DMS53 treated with DMSO at 0.1 percent for 48 hours (cell line): Measurements from ENCODE around the gene CRYAA.

Source experiments
- DNase-seq: peaks from one replicate; lab custom pipeline; 2025; ENCODE audit not compliant: unreplicated experiment; lab: John Stamatoyannopoulos, UW

CRYAA gene

DNA sequence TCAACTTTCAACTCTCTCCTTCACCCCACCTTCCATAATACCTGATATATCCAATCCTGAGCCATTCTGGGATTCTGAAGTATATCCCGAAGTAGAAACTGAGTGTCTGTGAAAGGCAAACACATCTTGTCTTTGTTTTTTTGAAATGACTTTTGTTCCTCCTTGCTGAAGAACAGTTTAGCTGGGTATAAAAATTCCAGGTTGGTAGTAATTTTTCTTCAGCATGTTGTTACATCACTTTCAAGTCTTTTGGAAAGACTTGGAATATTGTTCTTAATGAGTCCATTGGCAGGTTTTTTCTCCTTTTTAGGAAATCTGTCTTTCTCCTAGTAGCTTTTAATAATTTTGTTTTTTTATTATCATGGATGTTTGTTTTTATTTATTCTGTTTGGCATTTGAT lies 32.7 kb downstream of the CRYAA start:
- DNase-seq = no peak

DNA sequence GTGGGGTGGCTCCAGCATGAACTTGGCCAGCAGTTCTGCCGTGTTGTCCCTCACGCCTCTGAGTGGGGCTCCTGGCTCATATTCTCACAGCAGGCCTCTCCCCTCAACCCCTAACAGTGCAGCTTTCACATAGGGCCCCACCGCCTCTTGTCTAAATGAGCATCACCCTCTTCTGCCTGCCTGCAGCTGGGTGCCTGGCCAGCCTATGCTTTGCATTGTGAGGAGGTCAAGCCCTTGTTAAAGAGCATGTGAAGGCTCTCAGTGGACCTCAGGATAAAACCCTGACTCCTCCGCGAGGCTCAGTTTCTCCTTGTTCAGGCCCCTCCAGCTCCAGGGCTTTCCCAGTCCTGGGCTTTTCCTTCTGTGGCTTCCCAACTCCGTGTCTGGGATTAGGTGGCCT lies 34.8 kb downstream of the CRYAA start:
- no peak for DNase-seq

DNA sequence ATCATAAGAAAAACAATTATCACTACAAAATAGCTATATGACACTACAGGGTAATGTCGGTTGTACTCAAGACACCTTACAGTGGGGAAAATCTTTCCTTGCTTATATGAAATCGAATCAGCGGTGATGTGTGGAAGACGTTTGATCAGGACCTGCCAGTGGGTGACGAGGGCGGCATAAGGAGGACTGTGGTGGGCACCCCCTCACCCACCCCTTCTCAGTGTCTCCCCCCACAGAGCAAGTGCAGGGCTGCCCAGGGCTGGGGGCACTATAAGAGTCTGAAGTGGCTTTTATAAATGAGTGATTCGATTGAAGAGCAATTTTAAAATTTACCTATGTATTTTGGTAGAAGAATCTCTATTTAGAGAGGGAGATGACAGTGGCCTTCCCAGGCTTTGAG lies 35.8 kb downstream of the CRYAA start:
- no peak for DNase-seq

DNA sequence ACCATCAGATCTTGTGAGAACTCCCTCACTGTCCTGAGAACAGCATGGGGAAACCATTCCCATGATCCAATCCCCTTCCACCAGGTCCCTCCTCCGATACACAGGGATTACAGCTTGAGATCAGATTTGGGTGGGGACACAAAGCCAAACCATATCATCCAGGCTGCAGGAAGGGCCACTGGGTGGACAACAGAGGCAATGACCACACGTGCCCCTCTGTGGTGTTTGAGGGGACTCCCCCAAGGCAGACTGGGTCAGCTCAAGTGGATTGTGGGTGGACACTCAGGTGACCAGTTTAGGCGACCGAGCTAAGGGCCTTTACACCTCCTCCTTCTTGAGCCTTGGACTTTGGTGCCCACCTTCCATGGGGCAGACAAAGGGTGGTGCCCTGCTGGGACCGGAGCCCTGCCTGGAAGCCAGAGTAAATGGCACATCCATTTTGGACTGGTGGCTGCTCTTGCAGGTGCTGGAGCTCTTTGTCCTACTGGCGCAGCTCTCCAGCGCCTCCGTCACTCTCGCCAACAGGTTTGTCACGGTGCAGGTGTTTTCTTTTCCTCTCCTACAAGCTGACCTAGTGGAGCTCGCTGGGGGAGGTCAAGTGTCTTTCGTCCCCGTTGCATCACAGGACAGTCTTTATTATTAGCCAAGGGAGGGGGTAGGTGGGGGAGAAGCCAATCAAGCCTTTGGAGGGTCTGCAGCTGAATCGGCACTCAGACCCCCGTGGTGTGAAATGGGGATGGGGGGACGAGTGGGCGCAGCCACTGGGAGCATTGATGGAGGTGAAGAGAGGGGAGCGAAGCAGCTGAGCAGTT lies 37.6 kb downstream of the CRYAA start:
- no peak for DNase-seq

DNA sequence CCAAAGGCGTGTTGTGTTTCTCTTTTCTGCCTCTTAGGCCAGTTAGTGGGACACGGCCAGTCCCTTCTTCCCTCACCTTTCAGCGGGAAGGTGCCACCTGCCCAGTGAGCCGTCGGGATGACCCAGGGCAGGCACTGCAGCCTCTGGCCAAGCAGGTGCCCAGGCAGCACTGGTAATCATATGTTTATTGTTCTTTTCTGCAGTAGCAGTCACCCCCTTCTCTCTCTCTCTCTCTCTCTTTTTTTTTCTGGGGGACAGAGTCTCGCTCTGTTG lies 38.2 kb downstream of the CRYAA start:
- DNase-seq = no peak

DNA sequence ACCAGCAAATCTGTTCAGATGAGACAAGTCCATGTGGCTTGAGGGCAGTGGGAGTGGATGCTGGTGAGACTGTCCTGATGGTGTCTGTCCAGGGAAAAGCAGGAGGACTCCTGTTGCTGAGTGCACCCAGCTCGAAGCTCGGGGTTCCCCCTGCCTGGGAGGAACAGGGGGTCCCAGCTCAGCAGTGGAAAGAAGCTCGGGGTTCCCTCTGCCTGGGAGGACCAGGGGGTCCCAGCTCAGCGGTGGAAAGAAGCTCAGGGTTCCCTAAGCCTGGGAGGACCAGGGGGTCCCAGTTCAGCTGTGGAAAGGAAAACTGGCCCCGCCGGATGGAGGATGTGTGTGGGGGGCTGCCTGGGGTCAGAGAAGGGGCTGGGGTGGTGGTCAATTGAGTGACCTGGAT lies 39.1 kb downstream of the CRYAA start:
- no peak for DNase-seq

DNA sequence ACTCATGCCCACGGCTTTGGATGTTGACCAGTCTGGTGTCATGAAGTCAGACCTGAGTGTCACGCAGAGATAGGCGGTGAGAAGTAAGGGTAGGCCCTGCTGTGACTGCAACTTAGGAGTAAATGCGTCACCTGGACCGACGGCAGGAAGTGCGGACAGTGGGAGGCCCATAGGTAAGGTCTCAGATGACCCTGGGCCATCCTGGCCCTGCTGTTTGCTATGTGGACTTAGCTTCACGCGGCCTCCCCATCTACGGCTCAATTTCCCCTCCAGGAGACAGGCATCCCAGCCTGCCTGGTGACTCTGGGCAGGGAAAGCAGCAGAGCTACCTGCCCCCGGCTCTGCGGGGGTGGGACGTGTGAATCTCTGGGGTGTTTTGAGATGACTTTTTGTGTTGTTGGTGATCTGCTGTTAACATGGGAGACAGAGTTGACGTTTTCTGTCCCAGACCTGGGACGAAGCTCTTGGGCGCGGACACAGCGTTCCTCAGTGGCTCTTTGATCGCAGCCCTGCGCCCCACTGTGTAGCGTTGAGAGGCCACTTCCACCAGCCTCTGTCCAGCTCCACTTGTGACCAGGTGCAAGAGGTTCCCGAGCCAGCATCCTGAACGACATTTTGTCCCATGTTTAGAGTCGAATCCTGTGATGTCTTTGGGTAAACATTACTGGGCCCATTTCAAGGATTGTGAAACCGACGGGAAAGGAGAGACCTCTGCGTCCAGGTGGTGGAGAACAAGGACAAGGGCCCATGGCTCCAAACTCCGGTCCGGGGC lies 39.9 kb downstream of the CRYAA start:
- DNase-seq = no peak

DNA sequence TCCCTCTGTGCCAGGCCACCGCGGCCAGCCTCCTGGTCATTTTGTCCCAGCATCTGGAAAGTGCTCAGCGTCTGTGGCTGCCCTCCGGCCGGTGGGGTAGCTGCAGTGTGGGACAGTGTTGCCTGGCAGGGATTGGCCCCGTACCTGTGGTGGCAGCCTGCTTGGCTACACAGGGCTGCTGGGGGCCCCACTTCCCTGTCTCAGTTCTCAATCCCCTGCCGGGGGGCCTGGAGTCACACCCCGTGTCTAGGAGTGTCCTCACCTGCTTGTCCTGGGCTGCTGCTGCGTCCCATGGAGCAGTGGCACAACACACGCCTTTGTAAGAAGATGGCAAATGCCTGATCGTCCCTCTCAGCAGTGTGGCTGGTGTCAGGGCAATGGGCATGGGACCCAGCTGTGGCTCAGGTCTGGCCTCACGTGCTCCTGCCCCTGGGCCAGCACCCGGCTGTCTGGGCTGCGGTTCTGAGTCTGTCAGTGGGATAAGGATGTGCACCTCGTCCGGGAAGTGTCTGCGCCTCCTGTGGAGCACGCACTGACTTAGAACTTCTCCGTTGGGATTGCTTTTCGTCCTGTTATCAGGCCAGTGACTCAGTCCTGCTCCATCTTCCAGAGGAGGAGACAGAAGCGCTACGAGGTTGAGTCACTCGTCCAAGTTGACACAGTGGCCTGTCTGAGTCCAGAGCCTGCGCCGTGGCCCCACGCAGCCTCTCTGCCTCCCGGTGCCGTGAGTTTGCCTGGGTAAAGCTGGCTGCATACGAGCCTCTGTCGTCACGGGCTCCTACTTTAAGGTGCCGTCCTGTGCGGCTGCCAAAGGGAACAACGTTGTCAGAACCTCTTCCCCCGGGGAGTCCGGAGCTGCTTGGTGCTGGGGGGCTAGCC lies 41.0 kb downstream of the CRYAA start:
- peak; percentile 13 for DNase-seq

DNA sequence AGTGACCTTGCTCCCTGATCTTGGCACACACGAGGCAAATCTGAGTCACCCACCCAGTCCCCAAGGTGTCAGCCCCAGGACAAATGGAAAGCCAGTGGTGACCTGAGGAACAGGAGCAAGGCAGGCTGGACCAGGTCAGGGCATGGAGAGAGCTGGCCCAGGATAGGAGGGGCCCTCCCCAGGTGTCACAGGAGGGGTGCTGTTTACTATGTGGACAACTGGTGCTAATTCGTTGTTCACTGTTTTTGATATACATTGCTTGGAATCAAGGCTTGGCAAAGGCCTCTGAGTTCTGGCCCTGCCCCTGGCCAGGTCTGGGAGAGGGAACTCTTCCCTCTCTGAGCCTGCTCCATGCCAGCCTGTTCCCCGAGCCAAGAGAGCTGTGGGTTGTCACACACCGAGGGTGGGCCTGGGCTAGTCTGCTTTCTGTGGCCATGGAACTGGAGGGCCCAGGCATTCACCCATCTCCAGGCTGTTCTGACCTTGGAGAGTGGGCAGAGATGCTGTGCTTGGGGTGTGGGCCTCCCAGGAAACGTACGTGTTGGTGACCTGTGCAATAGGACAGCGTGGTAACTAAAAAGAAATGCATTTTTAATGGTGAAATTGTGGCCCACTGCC lies 41.8 kb downstream of the CRYAA start:
- DNase-seq = no peak

DNA sequence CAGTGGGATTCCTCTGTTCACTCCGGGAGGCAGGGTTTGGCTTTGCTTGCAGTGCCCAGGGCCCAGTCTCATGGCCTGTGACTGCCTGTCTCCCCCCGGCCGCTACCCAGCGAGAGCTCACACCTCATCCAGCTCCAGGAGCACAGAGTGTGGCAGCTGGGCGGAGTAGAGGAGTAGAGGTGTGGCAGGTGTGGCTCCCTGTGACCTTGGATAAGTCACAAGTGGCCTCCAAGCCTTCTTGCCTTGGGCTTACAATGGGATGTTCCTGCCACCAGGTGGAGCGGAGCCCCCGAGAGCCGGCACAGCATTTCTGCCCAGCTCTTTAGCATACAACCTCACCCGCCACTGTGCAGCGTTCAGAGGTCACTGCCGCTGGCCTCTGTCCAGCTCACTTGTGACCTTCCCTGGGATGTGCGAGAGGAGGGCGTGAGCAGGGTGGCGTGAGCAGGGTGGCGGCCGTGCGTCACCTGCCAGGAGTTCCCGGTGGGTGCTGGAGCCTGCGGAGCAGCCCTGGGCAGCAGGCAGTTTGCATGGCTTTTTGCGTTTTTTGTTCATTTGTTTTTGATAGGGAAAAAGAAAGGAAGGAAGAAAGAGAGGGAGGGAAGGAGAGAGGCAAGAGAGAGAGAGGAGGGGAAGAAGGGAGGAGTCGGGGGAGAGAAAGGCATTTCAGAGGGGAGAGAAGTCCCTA lies 42.4 kb downstream of the CRYAA start:
- no peak for DNase-seq

DNA sequence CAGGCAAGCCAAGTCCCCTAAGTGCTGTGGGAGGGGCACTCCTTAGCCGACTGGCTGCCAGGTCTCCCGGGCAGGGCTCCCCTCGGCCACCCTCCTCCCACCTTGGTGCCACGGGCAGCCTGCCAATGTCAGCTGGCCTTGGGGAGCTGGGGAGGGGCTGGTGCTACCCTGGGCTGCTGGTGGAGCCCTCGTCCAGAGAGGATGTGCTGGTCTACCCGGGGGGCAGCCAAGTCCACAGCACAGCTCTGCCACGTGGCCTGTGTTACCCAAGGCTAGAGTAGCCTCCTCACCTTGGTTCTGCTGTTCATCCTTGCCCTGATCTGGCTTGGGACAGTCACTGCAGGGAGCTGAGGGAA lies 42.9 kb downstream of the CRYAA start:
- no peak for DNase-seq
